Skeletal muscle satellite cell (primary cell): Measurements from ENCODE around the gene BBS4.
"Not testable (repeated sequence)": the region's sequence is repeated elsewhere in the genome, so short reads cannot be mapped to it uniquely, and the experiment has no call there.

ENCODE experiments used
- H3K27me3 ChIP-seq: 2 replicates; pipeline ENCODE4 v1.7.0; 2013; ENCODE audit warnings: low read length; ENCODE audit not compliant: control insufficient read depth, insufficient read depth
- H3K36me3 ChIP-seq: 2 replicates; pipeline ENCODE4 v1.7.0; 2013; ENCODE audit warnings: mild to moderate bottlenecking, control low read depth, low read length; ENCODE audit not compliant: insufficient read depth
- H3K4me1 ChIP-seq: 2 replicates; pipeline ENCODE4 v1.7.0; 2013; ENCODE audit warnings: low read length; ENCODE audit not compliant: control insufficient read depth, insufficient read depth
- H3K4me2 ChIP-seq: 2 replicates; pipeline ENCODE4 v1.7.0; 2013; ENCODE audit warnings: mild to moderate bottlenecking, low read length
- H3K4me3 ChIP-seq: 2 replicates; pipeline ENCODE4 v1.7.0; 2013; ENCODE audit warnings: low read length
- H3K9ac ChIP-seq: 2 replicates; pipeline ENCODE4 v1.7.0; 2013; ENCODE audit warnings: mild to moderate bottlenecking, low read depth, low read length, moderate library complexity
- H3K9me3 ChIP-seq: replicated peaks from 2 replicates; pipeline ENCODE4 v1.7.0; 2013; ENCODE audit warnings: mild to moderate bottlenecking, control low read depth, low read length

The BBS4 gene

GRCh38 chr15:72708551-72709303, 22.7 kb downstream of the BBS4 start:
- not testable (repeated sequence) for H3K9ac ChIP-seq, H3K4me3 ChIP-seq, H3K36me3 ChIP-seq, H3K4me2 ChIP-seq, H3K9me3 ChIP-seq, H3K27me3 ChIP-seq
- peaks cover 19% of the 10 kb centered on the region for H3K4me1 ChIP-seq

- Histone ChIP-seq H3K4me3 (no peak overlapping the region), H3K4me1 (no peaks in the 10 kb centered on the region), H3K27me3 (no peaks in the 10 kb centered on the region), H3K9me3 (no peaks in the 10 kb centered on the region), H3K9ac (no peak overlapping the region), H3K36me3 (peaks cover 8% of the 10 kb centered on the region), H3K4me2 (no peak overlapping the region)
These were observed 36.2 kb downstream of the BBS4 start for GRCh38 chr15:72722071-72722696.

- H3K4me3 ChIP-seq: no peak overlapping the region
- no peak overlapping the region for H3K9ac ChIP-seq
- no peak overlapping the region for H3K4me2 ChIP-seq
- H3K4me1 ChIP-seq: no peaks in the 10 kb centered on the region
- H3K36me3 ChIP-seq: peaks cover 4% of the 10 kb centered on the region
- H3K27me3 ChIP-seq: no peaks in the 10 kb centered on the region
- no peaks in the 10 kb centered on the region for H3K9me3 ChIP-seq
These were observed 38.0 kb downstream of the BBS4 start for GRCh38 chr15:72724028-72724427.

GRCh38 chr15:72725446-72725845, 39.4 kb downstream of the BBS4 start:
- no peaks in the 10 kb centered on the region for H3K27me3 ChIP-seq
- no peak overlapping the region for H3K4me2 ChIP-seq
- H3K4me3 ChIP-seq: no peak overlapping the region
- no peaks in the 10 kb centered on the region for H3K4me1 ChIP-seq
- peaks cover 4% of the 10 kb centered on the region for H3K36me3 ChIP-seq
- no peak overlapping the region for H3K9ac ChIP-seq
- H3K9me3 ChIP-seq: no peaks in the 10 kb centered on the region

GRCh38 chr15:72725851-72726250, 39.8 kb downstream of the BBS4 start:
- H3K9ac ChIP-seq, H3K36me3 ChIP-seq, H3K4me3 ChIP-seq, H3K27me3 ChIP-seq, H3K4me2 ChIP-seq, H3K4me1 ChIP-seq, H3K9me3 ChIP-seq: not testable (repeated sequence)

- Histone ChIP-seq H3K4me1 (no peaks in the 10 kb centered on the region), H3K4me2 (no peak overlapping the region), H3K9me3 (no peaks in the 10 kb centered on the region), H3K9ac (no peak overlapping the region), H3K4me3 (no peak overlapping the region), H3K36me3 (peaks cover 14% of the 10 kb centered on the region), H3K27me3 (no peaks in the 10 kb centered on the region)
These were observed 41.1 kb downstream of the BBS4 start for GRCh38 chr15:72727154-72727553.

GRCh38 chr15:72728249-72728648, 42.2 kb downstream of the BBS4 start:
- not testable (repeated sequence) for H3K36me3 ChIP-seq, H3K9ac ChIP-seq, H3K4me3 ChIP-seq, H3K9me3 ChIP-seq, H3K4me2 ChIP-seq, H3K27me3 ChIP-seq, H3K4me1 ChIP-seq

- H3K9me3 ChIP-seq: no peaks in the 10 kb centered on the region
- H3K4me3 ChIP-seq: no peak overlapping the region
- H3K4me1 ChIP-seq: no peaks in the 10 kb centered on the region
- no peak overlapping the region for H3K4me2 ChIP-seq
- peaks cover 10% of the 10 kb centered on the region for H3K36me3 ChIP-seq
- H3K27me3 ChIP-seq: no peaks in the 10 kb centered on the region
- no peak overlapping the region for H3K9ac ChIP-seq
These were observed 42.8 kb downstream of the BBS4 start for GRCh38 chr15:72728821-72729220.

GRCh38 chr15:72732086-72732485, 46.1 kb downstream of the BBS4 start:
- no peak overlapping the region for H3K4me2 ChIP-seq
- H3K4me3 ChIP-seq: no peak overlapping the region
- H3K27me3 ChIP-seq: no peaks in the 10 kb centered on the region
- peaks cover 26% of the 10 kb centered on the region for H3K36me3 ChIP-seq
- no peaks in the 10 kb centered on the region for H3K4me1 ChIP-seq
- H3K9ac ChIP-seq: no peak overlapping the region
- no peaks in the 10 kb centered on the region for H3K9me3 ChIP-seq

- no peak overlapping the region for H3K4me3 ChIP-seq
- no peaks in the 10 kb centered on the region for H3K9me3 ChIP-seq
- H3K27me3 ChIP-seq: no peaks in the 10 kb centered on the region
- H3K4me2 ChIP-seq: no peak overlapping the region
- H3K36me3 ChIP-seq: peaks cover 30% of the 10 kb centered on the region
- no peak overlapping the region for H3K9ac ChIP-seq
- no peaks in the 10 kb centered on the region for H3K4me1 ChIP-seq
These were observed 46.5 kb downstream of the BBS4 start for GRCh38 chr15:72732516-72732915.

GRCh38 chr15:72733941-72734738, 48.1 kb downstream of the BBS4 start:
- Histone ChIP-seq H3K9ac (no peak overlapping the region), H3K4me1 (no peaks in the 10 kb centered on the region), H3K9me3 (no peaks in the 10 kb centered on the region), H3K36me3 (peaks cover 45% of the 10 kb centered on the region), H3K4me3 (no peak overlapping the region), H3K27me3 (no peaks in the 10 kb centered on the region), H3K4me2 (no peak overlapping the region)
